ENCODE measurements around the gene CST8.

DNA sequence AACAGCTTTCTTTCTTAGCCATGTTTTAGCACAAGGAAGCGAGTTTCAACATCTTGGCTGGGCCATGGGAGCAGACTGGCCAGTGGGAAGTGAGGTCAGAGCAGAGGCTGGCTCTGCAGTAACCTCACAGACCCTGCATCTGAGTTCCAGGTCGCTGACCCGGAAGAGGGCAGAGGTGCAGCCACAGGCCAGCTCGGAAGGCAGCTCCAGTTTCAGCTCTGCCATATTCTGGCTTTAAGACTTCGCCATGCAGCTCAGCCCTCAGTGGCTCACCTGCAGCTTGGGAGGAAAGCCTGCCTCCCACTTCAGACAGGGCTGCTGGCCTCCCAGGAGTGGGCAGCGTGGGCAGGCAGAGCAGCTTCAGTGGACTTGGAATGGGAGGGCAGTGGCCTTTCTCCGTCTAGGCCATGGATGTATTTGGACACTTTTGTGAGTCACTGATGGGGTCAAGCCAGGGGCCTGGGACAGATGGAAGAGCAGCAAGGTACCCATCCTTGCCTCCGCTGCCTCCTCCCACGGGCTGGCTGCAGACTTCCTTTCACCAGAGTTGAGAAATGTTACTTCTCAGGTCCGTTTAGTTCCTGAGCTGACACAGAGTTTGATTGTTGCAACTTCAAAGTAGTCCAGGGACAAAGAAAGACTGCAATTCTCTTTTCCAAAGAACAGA is 18.5 kb downstream of the CST8 start:
- TF ChIP-seq RFX5 (IDR thresholded peaks at IDR 0.05; ENCODE audit: low read length): no peak
- TF ChIP-seq EP300 (IDR thresholded peaks at IDR 0.05; ENCODE audit: borderline replicate concordance in 1 of 2, low read depth in 1 of 2, low read length in 1 of 2): no peak

Data from SK-N-SH (cell line).